ENCODE results near the gene SEC14L6. TPM values are rescaled to one million over a fixed set of nuclear protein-coding genes. Genes with fewer than 3 reads are reported as not detected.
"Not testable (repeated sequence)": the region's sequence is repeated elsewhere in the genome, so short reads cannot be mapped to it uniquely, and the experiment has no call there.

Gene SEC14L6
- total RNA-seq, 1 donor from 2014 or later = 0.40 TPM

DNA sequence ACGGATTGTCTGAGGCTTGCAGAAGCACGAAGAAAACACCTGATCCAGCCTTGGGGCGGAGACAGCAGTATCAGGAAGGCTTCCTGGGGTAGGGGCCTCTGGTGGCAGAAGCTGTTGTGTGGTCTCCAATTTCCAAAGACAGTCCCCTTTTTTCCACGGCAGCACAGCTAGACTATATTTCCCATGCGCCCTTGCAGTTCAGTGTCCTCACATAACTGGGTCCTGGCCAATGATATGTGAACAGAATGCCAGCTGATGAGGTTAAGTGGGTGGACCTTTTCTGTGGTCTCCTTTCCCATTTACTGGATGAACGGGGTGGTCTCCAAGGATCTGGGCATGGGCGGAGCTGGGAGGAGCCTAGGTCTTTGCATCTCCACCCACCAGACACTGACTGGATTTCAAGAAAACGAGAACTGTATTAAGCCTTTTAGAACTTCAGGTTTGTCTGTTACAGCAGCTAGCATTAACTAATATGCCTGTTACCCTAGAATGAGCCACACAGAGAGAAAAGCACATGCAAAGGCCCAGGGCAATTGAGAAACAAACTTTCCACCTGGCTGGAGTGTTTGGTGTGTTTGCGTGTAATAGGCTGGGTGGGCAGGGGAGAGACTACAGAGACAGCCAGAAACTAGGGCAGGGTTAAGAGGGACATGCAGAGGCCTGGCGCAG lies 21.7 kb upstream of the SEC14L6 start:
- DNase-seq (ENCODE audit: low spot score) = no peak
- intact Hi-C loops (cut with DNase I) = no loop called here

DNA sequence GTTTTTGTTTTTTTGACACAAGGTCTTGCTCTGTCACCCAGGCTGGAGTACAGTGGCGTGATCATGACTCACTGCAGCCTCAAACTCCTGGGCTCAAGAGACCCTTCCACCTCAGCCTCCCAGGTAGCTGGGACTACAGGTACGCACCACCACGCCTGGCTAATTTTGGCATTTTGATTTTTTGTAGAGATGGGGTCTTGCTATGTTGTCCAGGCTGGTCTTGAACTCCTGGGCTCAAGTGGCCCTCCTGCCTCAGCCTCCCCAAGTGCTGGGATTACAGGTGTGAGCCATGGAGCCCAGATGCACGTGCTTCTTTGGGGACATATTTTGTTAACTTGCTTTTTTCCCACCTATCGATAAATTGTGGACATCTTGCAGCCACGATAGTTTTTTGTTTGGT lies 20.7 kb upstream of the SEC14L6 start:
- intact Hi-C loops (cut with DNase I); DNase-seq (ENCODE audit: low spot score): not testable (repeated sequence)

DNA sequence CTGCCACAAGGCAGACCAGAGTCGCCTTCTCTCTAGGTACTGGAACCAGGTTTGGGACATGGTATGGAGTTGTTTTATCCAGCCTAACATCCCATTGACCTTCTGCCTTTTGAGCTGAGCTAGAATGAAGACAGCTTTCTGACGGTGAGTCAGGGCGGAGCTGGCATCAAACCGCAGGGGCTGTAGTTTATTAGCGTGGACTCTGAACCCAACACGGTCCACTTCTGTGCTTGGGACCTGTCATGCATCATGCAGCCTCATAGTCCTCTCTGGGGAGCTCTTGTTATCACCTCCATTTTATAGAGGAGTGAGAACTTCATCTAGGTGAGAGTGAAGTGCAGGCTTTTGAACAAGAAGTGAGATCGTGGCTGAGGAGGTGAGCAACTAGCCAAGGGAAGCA lies 19.6 kb upstream of the SEC14L6 start:
- intact Hi-C loops (cut with DNase I) = no loop called here
- no peak for DNase-seq (ENCODE audit: low spot score)

DNA sequence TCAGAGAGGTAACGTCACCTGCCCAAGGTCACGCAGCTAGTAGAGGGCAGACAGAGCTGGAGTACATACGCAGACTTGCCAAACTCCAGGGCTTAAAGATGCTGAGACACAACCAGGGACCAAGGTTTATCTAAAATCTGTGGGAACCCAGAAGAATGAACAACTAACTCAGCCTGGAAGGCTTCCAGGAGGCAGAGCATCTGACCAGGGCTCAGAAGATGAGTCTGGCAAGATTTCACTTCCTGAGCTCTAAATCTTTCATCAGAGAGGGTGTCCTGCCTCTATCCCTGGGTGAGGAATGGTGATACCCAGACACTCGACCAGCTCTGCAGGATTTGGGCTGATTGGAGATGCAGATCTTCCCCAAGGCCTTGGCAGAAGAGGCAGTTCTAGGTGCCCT lies 18.8 kb upstream of the SEC14L6 start:
- intact Hi-C loops (cut with DNase I) = no loop called here
- no peak for DNase-seq (ENCODE audit: low spot score)

DNA sequence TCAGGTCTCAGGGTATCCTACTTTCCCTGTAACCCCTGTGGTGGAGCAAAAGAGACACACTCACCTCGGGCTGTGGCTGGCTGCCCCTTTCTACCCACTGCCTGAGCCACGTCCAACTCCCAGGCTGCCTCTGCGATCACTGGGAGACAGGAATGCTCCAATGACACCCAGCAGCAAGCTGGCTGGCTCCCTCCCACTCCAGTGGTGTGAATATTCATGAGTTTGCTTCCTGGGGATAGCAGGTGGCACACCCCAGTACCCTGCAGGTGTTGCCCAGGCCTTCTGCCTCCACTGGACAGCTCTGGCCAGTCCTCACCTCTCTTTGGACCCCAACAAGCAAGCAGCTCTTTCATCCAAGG lies 18.2 kb upstream of the SEC14L6 start:
- no peak for DNase-seq (ENCODE audit: low spot score)
- intact Hi-C loops (cut with DNase I) = no loop called here

DNA sequence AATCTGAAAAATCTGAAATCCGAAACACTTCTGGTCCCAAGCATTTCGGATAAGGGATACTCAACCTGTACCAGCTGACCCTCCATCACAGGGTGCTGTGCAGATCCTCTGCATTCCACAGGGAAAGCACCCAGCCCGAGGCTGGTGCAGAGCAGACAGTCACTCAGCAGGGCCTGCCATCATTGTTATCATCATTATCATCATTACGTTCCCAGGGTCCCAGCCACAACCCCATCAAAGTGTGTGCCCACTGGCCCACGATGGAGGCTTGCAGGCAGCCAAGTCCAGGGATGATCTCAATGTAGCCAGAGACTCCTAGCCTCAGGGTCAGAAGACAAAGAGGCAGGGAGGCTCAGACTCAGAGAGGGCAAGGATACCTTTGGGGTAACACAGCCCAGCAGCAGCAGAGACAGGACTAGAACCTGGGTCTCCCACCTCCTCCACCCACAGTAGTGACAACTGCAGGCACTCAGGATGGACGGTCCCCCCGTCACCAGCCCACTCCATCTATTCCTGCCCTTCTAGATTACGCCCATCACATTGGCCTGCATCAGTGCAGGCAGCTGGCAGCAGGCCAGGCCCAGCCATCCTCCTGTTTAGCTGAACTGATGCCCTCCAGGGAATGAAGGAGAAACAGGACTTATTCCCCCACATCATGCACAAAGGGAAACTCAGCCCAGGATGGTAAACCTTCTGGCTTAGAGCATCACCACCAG lies 17.7 kb upstream of the SEC14L6 start:
- intact Hi-C loops (cut with DNase I) = no loop called here
- DNase-seq (ENCODE audit: low spot score) = no peak

DNA sequence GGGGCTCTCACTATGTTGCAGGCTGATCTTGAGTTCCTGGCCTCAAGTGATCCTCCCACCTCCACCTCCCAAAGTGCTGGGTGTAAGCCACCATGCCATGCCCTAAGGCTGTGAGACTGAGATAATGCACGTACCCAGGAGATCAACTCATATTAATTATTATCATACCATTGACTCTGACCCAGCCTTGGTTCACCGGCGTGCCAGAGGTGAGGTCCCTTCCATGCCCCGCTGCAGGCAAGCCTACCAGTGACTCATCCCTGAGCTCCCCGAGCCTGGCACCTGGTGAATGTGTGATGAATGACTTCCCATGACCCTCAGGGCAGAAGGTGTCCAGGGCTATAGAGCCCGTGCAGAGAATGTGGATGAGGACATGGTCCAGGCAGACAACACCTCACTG lies 15.8 kb upstream of the SEC14L6 start:
- no peak for DNase-seq (ENCODE audit: low spot score)
- intact Hi-C loops (cut with DNase I) = no loop called here

- no peak for DNase-seq (ENCODE audit: low spot score)
These were observed 15.1 kb upstream of the SEC14L6 start for GRCh38 chr22:30561402-30562189.

GRCh38 chr22:30560643-30561202 lies 14.2 kb upstream of the SEC14L6 start:
- DNase-seq (ENCODE audit: low spot score); intact Hi-C loops (cut with DNase I): not testable (repeated sequence)

More at GRCh38 chr22:30561402-30562189, 15.1 kb upstream of the SEC14L6 start:
- intact Hi-C loops (cut with DNase I) = no loop called here

DNA sequence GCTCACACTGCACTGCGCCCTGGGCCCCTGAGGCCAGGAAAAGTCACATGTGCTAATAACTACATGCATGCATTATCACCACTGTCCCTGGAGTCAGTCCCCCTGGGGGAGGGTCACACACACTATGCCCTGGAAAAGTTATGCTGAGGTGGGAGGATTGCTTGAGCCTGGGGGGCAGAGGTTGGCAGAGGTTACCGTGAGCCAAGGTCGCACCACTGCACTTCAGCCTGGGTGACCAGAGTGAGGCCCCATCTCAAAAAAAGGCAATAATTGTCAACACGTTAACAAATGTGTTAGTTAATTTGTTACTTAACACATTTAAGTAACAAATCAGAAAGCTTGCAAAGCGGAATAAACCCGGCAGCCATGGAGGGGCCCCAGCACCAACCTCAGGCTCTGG lies 13.3 kb upstream of the SEC14L6 start:
- no peak for DNase-seq (ENCODE audit: low spot score)
- intact Hi-C loops (cut with DNase I) = no loop called here

DNA sequence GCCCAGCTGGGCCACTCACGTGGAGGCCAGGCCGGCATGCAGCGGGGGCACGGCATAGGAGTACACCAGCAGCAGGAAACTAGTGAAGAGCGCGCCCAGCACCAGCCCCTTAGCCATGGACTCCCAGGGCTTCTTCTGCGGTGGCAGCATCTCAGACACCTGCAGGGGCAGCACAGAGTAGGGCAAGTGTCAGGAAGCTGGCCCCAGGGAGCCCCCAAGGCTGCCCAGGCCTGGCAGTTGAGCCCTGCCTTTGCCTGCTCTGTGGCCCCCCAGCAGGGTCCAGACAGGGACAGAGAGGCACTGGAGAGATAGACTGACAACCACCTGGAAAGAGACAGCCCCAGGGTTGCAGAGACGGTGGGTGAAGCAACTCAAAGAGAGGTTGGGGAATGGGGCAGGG lies 10.7 kb upstream of the SEC14L6 start:
- intact Hi-C loops (cut with DNase I) = no loop called here
- no peak for DNase-seq (ENCODE audit: low spot score)

GRCh38 chr22:30556388-30556787 lies 9.8 kb upstream of the SEC14L6 start:
- intact Hi-C loops (cut with DNase I) = no loop called here

GRCh38 chr22:30555282-30556210 lies 9.0 kb upstream of the SEC14L6 start:
- DNase-seq (ENCODE audit: low spot score) = no peak
- intact Hi-C loops (cut with DNase I) = no loop called here

More at GRCh38 chr22:30556388-30556787, 9.8 kb upstream of the SEC14L6 start:
- DNase-seq (ENCODE audit: low spot score) = no peak

DNA sequence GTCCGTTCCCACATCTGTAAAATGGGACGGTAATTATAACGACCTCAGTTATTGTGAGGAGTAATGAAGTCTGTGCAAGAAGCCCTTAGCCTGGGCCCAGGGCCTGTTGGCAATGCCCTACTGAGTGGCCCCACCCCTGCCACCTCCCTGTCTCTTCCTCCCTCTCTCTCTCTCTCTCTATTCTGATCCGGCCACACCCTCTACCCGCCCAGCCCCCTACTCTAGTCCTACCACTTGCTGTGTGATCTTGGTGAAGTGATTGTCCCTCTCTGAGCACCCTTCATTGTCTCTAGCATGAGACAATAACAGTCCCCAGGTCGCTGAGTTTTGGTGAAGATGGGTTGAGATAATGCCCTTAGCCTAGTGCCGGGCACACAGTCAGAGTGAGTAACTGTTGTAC lies 7.4 kb upstream of the SEC14L6 start:
- intact Hi-C loops (cut with DNase I) = no loop called here
- no peak for DNase-seq (ENCODE audit: low spot score)

DNA sequence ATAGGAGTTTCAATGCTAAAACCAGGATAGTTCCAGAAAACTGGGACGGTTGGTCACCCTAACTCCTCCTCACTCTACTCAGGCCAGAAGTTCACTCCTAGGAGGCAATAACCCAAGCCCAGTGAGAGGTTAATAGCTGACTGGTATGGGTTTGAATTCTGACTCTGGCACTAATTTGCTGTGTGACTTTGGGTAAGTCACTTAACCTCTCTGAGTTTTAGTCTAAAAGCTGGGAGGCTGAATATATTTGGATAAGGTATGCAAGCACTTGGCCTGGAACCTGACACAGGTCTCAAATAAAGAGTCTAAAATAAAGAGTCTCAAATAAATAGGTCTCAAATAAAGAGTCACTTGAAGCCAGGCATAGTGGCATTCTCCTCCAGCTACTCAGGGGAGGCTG lies 6.2 kb upstream of the SEC14L6 start:
- no peak for DNase-seq (ENCODE audit: low spot score)
- intact Hi-C loops (cut with DNase I) = no loop called here

- DNase-seq (ENCODE audit: low spot score); intact Hi-C loops (cut with DNase I): not testable (repeated sequence)
These were observed 5.3 kb upstream of the SEC14L6 start for GRCh38 chr22:30551813-30552212.

GRCh38 chr22:30547188-30547587 lies 647 bp upstream of the SEC14L6 start:
- intact Hi-C loops (cut with DNase I) = no loop called here
- DNase-seq (ENCODE audit: low spot score) = no peak

DNA sequence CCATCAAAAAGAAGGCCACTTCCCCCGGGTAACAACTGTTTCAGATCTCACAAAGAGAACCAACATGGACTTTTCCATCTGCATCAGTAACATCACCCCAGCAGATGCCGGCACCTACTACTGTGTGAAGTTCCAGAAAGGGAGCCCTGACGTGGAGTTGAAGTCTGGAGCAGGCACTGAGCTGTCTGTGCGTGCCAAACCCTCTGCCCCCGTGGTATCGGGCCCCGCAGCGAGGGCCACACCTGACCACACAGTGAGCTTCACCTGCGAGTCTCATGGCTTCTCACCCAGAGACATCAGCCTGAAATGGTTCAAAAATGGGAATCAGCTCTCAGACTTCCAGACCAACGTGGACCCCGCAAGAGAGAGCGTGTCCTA lies 3.7 kb downstream of the SEC14L6 start:
- intact Hi-C loops (cut with DNase I) = no loop called here
- DNase-seq (ENCODE audit: low spot score) = no peak
